ENCODE results near the gene TBC1D3I.
"Not testable (repeated sequence)": the region's sequence is repeated elsewhere in the genome, so short reads cannot be mapped to it uniquely, and the experiment has no call there.

TBC1D3I gene

DNA sequence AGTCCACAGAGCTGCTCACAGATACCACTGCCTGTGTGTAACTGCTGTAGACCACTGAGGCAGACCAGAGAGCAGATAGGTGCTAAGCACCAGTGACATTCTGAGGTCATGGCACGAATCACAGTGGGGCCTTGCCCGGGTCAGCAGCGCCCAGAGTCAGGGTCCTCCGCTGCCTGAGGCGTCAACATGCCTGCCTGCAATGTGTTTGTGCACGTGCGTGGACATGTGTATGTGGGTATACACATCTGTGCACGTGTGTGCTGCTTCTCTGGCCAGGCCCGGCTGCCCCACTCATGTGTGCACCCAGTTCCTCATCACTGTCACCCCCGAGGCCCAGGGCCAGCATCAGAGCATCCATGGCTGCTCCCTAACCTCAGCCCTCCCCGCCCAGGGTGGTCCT is at the start of gene TBC1D3I:
TBC1D3I (minus strand) TSS at position 101 of the 400 bp plus-strand sequence. CDS start 1,585 bp downstream, outside the sequence.
- not testable (repeated sequence) for FAIRE-seq

DNA sequence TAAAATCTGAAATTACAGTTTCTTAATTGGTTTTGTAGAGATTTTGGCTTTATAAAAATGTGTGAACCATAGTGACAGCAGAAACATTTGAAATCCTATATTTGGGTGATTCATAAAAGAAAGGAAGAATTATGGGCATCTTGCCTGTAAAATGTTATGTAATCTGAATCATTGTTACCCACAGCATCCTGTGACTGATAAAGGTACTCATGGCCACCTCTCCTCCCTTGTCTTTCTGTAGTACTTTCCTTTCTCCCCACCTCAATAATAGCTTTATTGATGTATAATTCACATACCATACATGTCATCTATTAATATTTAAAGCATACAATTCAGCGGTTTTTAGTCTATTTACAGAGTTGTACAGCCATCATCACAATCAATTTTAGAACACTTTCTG is 30.8 kb upstream of the TBC1D3I start:
- FAIRE-seq, result not testable (repeated sequence)

DNA sequence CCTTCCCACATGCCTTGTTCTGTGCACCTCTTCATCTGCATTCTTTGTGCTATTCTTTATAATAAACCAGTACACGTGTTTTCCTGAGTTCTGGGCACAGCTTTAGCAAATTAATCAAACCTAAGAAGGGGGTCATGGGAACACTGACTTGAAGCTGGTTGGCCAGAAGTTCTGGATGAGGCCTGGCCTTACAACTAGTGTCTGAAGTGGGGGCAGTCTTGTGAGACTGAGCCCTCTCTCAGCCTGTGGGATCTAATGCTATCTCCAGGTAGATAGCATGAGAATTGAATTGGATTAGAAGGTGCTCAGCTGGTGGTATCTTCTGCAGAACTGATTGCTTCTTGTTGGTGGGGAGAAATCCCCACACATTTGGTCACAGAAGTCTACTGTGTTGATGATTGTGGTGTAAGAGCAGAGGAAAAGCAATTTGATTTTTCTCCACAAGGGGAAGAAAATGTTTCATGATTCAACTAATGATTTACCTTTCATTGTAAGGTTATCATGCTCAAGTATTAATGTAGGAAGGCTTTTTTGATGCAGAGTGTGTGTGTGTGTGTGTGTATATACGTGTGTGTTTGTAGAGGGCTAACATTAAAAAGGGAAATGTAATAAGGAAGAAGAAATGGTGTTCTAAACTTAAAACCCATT is 25.7 kb upstream of the TBC1D3I start:
- not testable (repeated sequence) for FAIRE-seq

GRCh38 chr17:36284219-36284618 is 19.8 kb upstream of the TBC1D3I start:
- not testable (repeated sequence) for FAIRE-seq

- not testable (repeated sequence) for FAIRE-seq
Measured at GRCh38 chr17:36283256-36283655, 18.9 kb upstream of the TBC1D3I start.

DNA sequence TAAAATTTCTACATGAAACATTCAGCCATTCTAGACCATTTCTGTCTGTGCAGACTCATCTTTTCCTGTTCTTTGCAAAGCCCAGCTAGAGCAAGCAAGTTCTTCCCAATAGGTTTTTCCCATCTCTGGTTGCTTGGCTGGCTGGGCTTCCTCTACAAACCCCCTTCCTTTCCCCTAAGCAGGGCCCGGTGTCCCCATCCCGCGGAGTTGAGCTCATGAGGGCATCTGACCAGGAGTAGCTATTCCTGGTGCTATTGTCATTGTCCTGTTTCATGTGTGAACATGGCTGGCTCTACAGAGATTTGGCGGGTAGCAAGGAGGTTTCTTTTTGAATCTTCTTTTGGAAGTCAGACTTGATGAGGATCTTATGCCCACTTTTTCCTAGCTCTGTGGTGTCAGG is 22.3 kb downstream of the TBC1D3I start:
- FAIRE-seq, result not testable (repeated sequence)

GRCh38 chr17:36229644-36230043 is 34.7 kb downstream of the TBC1D3I start:
- FAIRE-seq, result not testable (repeated sequence)

GRCh38 chr17:36222967-36223366 is 41.4 kb downstream of the TBC1D3I start:
- FAIRE-seq, result not testable (repeated sequence)

DNA sequence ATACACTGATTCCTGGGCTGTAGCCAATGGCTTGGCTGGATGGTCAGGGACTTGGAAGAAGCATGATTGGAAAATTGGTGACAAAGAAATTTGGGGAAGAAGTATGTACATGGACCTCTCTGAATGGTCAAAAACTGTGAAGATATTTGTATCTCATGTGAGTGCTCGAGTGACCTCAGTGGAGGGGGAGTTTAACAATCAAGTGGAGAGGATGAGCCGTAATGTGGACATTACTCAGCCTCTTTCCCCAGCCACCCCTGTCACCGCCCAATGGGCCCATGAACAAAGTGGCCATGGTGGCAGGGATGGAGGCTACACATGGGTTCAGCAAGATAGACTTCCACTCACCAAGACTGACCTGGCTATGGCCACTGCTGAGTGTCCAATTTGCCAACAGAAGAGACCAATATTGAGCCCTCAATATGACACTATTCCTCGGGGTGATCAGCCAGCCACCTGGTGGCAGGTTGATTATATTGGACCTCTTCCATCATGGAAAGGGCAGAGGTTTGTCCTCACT is 42.7 kb downstream of the TBC1D3I start:
- not testable (repeated sequence) for FAIRE-seq

GRCh38 chr17:36220737-36221580 is 43.4 kb downstream of the TBC1D3I start:
- not testable (repeated sequence) for FAIRE-seq

DNA sequence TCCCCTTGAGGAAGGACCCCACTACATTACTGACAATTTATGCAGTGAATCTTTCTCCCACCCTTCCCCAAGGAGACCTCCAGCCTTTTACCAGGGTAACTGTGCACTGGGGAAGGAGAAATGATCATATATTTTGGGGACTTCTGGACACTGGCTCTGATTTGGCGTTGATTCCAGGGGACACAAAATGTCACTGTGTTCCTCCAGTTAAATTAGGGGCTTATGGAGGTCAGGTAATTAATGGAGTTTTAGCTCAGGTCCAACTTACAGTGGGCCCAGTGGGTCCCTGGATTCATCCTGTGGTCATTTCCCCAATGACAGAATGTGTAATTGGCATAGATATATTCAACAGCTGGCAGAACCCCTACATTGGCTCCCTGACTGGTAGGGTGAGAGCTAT is 44.8 kb downstream of the TBC1D3I start:
- not testable (repeated sequence) for FAIRE-seq

- FAIRE-seq, result not testable (repeated sequence)
Measured at GRCh38 chr17:36215406-36216308, 48.7 kb downstream of the TBC1D3I start.

DNA sequence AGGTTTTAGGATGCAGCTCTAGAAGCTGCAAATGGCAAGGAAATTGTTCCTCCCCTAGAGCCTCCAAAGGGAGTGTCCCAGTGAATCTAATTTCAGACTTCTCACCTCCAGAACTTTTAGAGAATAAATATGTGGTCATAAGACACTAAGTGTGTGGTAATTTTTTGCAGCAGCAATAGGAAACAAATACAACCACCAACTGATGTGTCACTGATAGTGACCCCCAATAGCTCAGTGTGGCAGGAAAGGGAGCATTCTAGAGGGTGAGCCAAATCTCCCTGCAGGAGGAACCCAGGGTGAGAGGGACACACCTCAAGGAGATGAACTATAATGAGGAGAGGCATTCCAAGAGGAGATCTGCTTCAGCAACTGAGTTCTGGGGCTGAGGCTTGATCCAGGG is 49.5 kb downstream of the TBC1D3I start:
- no peak for FAIRE-seq

GRCh38 chr17:36213695-36214094 is 50.7 kb downstream of the TBC1D3I start:
- no peak for FAIRE-seq

GRCh38 chr17:36212966-36213365 is 51.4 kb downstream of the TBC1D3I start:
- no peak for FAIRE-seq

- FAIRE-seq, result no peak
Measured at GRCh38 chr17:36212272-36212605, 52.1 kb downstream of the TBC1D3I start.

DNA sequence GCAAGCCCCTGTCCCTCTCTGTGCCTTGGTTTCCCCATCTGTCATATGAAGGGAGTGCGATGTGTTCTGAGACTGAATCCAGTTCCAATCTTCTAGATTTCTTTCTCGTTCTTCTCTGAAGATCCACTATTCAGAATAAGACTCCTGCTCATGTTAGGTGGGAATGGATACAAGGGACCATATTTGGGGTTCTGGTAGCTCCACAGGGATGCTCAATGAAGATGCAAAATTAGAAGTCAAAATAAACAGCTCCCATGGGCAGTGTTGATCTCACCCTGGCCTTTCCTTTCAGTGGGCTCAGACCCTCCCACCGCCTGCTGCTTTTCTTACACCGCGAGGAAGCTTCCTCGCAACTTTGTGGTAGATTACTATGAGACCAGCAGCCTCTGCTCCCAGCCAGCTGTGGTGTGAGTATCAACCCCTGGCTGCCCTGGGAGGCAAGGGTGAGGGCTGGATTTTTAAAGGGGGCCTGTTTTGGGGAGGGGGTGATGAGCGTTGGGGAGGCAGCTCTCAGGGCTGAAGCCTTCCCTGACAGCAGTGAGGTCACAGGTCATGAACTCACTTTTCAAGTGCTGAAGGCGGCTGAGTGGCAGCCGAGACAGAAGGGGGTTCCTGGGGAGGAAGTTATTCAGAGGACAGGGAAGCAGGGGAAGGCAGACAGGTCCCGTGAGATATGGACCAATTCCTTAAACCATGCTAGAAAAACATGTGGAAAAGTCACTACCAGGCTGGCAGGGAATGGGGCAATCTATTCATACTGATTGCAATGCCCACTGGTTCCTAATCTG is 52.7 kb downstream of the TBC1D3I start:
- not testable (repeated sequence) for FAIRE-seq

DNA sequence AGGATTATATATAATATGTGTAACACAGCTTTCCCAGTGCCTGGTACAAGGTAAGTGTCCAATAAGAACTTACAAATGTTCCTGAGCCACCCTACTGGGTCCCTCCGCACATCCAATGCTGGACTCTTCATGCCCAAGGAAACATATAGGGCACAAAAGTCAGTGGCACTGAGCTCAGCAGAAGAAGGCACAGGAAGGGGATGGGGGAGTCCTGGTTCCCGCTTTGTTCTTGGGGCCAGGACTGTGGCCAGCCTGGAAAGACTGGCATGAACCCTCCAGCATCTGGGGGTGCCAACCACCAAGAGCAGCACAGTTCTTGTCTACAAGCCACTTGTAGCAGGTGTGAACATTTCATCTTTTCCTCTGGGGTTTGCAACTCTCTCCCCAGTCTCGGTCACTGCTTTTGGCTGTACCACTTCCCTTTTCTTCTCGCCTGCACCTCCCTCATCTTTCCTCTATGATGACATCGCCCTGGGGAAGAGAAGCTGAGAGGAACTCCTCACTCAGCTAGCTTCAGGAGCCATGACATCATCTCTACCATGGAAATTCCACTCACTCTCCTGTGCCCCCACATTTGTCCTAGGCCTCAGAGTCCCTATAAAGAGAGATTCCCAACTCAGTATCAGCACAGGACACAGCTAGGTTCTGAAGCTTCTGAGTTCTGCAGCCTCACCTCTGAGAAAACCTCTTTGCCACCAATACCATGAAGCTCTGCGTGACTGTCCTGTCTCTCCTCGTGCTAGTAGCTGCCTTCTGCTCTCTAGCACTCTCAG is 53.7 kb downstream of the TBC1D3I start, which contains the start of gene CCL4L2:
CCL4L2 (plus strand) TSS at position 625 of the 773 bp plus-strand sequence.
- FAIRE-seq, result not testable (repeated sequence)

DNA sequence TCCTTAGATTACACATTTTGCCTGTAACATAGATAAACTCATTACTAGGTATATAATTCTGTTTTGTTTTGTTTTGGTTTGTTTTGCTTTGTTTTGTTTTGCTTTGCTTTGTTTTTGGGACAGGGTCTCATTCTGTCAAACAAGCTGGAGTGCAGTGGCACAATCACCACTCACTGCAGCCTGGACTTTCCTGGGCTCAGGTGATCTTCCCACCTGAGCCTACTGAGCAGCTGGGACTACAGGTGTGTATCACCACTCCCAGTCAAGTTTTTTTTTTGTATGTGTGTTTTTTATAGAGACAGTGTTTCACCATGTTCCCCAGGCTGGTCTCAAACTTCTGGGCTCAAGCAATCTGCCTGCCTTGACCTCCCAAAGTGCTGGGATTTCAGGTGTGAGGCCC is 54.8 kb downstream of the TBC1D3I start:
- FAIRE-seq, result no peak

- not testable (repeated sequence) for FAIRE-seq
Measured at GRCh38 chr17:36207383-36207782, 57.0 kb downstream of the TBC1D3I start.

- not testable (repeated sequence) for FAIRE-seq
Measured at GRCh38 chr17:36206486-36206821, 57.9 kb downstream of the TBC1D3I start.

All from endometrium (tissue), 2 donors.